WTC11 (cell line): ENCODE data around the gene MSH3. TPM values are rescaled to one million over a fixed set of nuclear protein-coding genes. Genes with fewer than 3 reads are reported as not detected.

Experiments
- ATAC-seq: fragments of 200-7000 bp; cut with Tn5 transposase; 2 replicates; pipeline ENCODE4 v1.10.0; 2021; ENCODE audit warnings: mild to moderate bottlenecking, moderate library complexity
- CTCF ChIA-PET: fragments of 300-600 bp; sonication (Branson Sonifier 250); formaldehyde crosslinking; loops from one replicate; lab custom pipeline; 2021; ENCODE audit warnings: antibody characterized with exemption; lab: Charles Lee
- POLR2A ChIA-PET: fragments of 350-600 bp; sonication (Branson Sonifier 250); formaldehyde crosslinking; loops from one replicate; lab custom pipeline; 2021; ENCODE audit warnings: antibody characterized with exemption; lab: Charles Lee
- DNase-seq: peaks from one replicate; pipeline ENCODE4 v3.0.0; 2021; ENCODE audit warnings: low spot score
- H3K27ac Mint-ChIP-seq: 2 replicates; pipeline ENCODE4 v1.8.0; 2021; ENCODE audit warnings: mixed read lengths
- H3K27me3 Mint-ChIP-seq: 2 replicates; pipeline ENCODE4 v1.8.0; 2021; ENCODE audit warnings: low read depth, mild to moderate bottlenecking, moderate library complexity, mixed read lengths
- H3K36me3 Mint-ChIP-seq: 2 replicates; pipeline ENCODE4 v1.8.0; 2021; ENCODE audit warnings: mixed read lengths
- H3K4me1 Mint-ChIP-seq: 2 replicates; pipeline ENCODE4 v1.8.0; 2022; ENCODE audit warnings: mixed read lengths
- H3K4me3 Mint-ChIP-seq: 2 replicates; pipeline ENCODE4 v1.8.0; 2021; ENCODE audit warnings: mild to moderate bottlenecking, moderate library complexity, mixed read lengths
- H3K9me3 Mint-ChIP-seq: 2 replicates; pipeline ENCODE4 v1.8.0; 2021; ENCODE audit warnings: mixed read lengths
- JAZF1 ChIP-seq: fragments of 250-450 bp; sonication (Bioruptor Pico); IDR thresholded peaks from 2 replicates; pipeline ENCODE4 v1.9.0; 2021; ENCODE audit warnings: moderate library complexity, mild to moderate bottlenecking, inconsistent platforms
- MXD4 ChIP-seq: fragments of 250-450 bp; sonication (Bioruptor Pico); IDR thresholded peaks from 2 replicates; pipeline ENCODE4 v1.8.0; 2021; ENCODE audit warnings: mild to moderate bottlenecking, moderate library complexity, borderline replicate concordance
- NFE2L1 ChIP-seq: sonication (generic); formaldehyde crosslinking; IDR thresholded peaks from 2 replicates; pipeline ENCODE4 v1.8.1; 2023; ENCODE audit warnings: missing genetic modification reagents
- NFYB ChIP-seq: sonication (generic); formaldehyde crosslinking; conservative IDR thresholded peaks from 2 replicates; pipeline ENCODE4 v1.8.0; 2022; ENCODE audit warnings: low read depth, missing genetic modification reagents
- OVOL2 ChIP-seq: fragments of 250-450 bp; sonication (Bioruptor Pico); IDR thresholded peaks from 2 replicates; pipeline ENCODE4 v1.9.0; 2021; ENCODE audit warnings: mild to moderate bottlenecking, borderline replicate concordance
- RELA ChIP-seq: sonication (generic); formaldehyde crosslinking; IDR thresholded peaks from 2 replicates; pipeline ENCODE4 v1.8.1; 2022; ENCODE audit warnings: missing genetic modification reagents, mild to moderate bottlenecking, borderline replicate concordance
- SMAD4 ChIP-seq: sonication (generic); formaldehyde crosslinking; IDR thresholded peaks from 2 replicates; pipeline ENCODE4 v1.8.0; 2022; ENCODE audit warnings: mild to moderate bottlenecking, missing genetic modification reagents
- SOX15 ChIP-seq: fragments of 250-450 bp; sonication (Bioruptor Pico); IDR thresholded peaks from 2 replicates; pipeline ENCODE4 v1.9.0; 2021; ENCODE audit warnings: mild to moderate bottlenecking
- TCF7 ChIP-seq: sonication (generic); formaldehyde crosslinking; IDR thresholded peaks from 2 replicates; pipeline ENCODE4 v1.8.0; 2022; ENCODE audit warnings: mild to moderate bottlenecking, low read depth, missing genetic modification reagents, moderate library complexity
- TEAD1 ChIP-seq: sonication (generic); formaldehyde crosslinking; IDR thresholded peaks from 2 replicates; pipeline ENCODE4 v1.8.0; 2022; ENCODE audit warnings: mild to moderate bottlenecking, missing genetic modification reagents
- TP53 ChIP-seq: sonication (generic); formaldehyde crosslinking; IDR thresholded peaks from 2 replicates; pipeline ENCODE4 v1.8.1; 2023; ENCODE audit warnings: mild to moderate bottlenecking, missing genetic modification reagents
- ZBTB43 ChIP-seq: sonication (generic); formaldehyde crosslinking; IDR thresholded peaks from 2 replicates; pipeline ENCODE4 v1.8.1; 2023; ENCODE audit warnings: mild to moderate bottlenecking, missing genetic modification reagents
- ZNF138 ChIP-seq: sonication (generic); formaldehyde crosslinking; conservative IDR thresholded peaks from 2 replicates; pipeline ENCODE4 v1.8.1; 2022; ENCODE audit warnings: mild to moderate bottlenecking, moderate library complexity, missing genetic modification reagents
- ZNF423 ChIP-seq: fragments of 250-450 bp; sonication (Bioruptor Pico); IDR thresholded peaks from 2 replicates; pipeline ENCODE4 v2.1.2; 2022; ENCODE audit warnings: mild to moderate bottlenecking, moderate library complexity
- ZNF532 ChIP-seq: fragments of 250-450 bp; sonication (Bioruptor Pico); IDR thresholded peaks from 2 replicates; pipeline ENCODE4 v1.9.0; 2021; ENCODE audit warnings: mild to moderate bottlenecking, borderline replicate concordance
- total RNA-seq: library from RNA; stranded (reverse); gene quantifications from 3 replicates; pipeline ENCODE4 v1.2.3, GENCODE V29; 2021
- TF ChIP-seq, protein P1 (sequence below): fragments of 250-450 bp; sonication (Bioruptor Pico); conservative IDR thresholded peaks from 2 replicates; pipeline ENCODE4 v1.9.0; 2021; ENCODE audit warnings: mild to moderate bottlenecking
- TF ChIP-seq, protein P2 (sequence below): fragments of 250-450 bp; sonication (Bioruptor Pico); IDR thresholded peaks from 2 replicates; pipeline ENCODE4 v1.9.0; 2021; ENCODE audit warnings: moderate library complexity, mild to moderate bottlenecking, inconsistent platforms, borderline replicate concordance
- TF ChIP-seq, protein P3 (sequence below): fragments of 250-450 bp; sonication (Bioruptor Pico); IDR thresholded peaks from 2 replicates; pipeline ENCODE4 v2.1.2; 2022; ENCODE audit warnings: mild to moderate bottlenecking, moderate library complexity
- TF ChIP-seq, protein P4 (sequence below): sonication (generic); formaldehyde crosslinking; IDR thresholded peaks from 2 replicates; pipeline ENCODE4 v1.8.1; 2023; ENCODE audit warnings: mild to moderate bottlenecking, missing genetic modification reagents, borderline replicate concordance
- TF ChIP-seq, protein P5 (sequence below): fragments of 250-450 bp; sonication (Bioruptor Pico); IDR thresholded peaks from 2 replicates; pipeline ENCODE4 v1.9.0; 2021; ENCODE audit warnings: mild to moderate bottlenecking

MSH3 gene
- total RNA-seq, 1 experiment from 2014 or later = 14.6 TPM

- Mint-ChIP-seq H3K27me3 (no peaks in the 10 kb centered on the region), H3K27ac (no peak overlapping the region), H3K36me3 (no peaks in the 10 kb centered on the region), H3K4me3 (no peak overlapping the region)
- ChIA-PET CTCF (interaction anchor here (1.0 kb wide), 1 partner anchor 25 kb away, joined by 3 read pairs; no protein-coding TSS in a partner anchor), POLR2A (no interaction called here)
- ATAC-seq = no peak
- TF ChIP-seq, protein P1, sequence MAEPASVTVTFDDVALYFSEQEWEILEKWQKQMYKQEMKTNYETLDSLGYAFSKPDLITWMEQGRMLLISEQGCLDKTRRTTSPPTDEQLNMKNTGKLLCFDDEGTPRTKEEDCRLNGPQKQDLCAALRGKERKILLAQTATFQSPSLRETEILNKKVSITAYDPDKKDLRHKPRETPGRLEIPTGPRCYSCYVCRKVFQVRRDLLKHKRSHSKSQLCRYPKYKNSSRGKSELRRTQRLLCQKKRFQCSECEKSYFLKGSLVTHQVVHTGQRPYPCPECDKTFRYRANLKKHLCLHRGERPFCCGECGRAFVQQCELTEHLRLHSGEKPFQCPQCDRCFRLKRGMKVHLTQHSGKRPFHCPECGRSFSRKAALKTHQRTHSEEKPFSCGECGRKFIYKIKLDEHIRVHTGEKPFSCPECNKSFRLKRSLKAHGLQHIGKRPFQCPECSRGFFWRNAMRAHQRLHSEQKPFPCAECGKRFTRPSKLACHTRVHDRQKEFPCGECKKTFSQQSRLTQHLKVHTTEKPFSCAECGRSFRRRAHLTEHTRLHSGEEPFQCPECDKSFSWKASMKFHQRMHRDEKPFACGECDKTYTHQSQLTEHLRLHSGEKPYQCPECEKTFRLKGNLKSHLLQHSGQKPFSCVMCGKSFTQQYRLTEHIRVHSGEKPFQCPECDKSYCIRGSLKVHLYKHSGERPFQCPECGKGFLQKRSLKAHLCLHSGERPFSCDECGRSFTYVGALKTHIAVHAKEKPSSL = no peak
- no peak for TF ChIP-seq JAZF1 (CRISPR knock-in tag)
- no peak for TF ChIP-seq TP53 (CRISPR knock-in tag)
- TF ChIP-seq, all 79 proteins: peak for 0
- H3K9me3 Mint-ChIP-seq = no peaks in the 10 kb centered on the region
- peaks cover 15% of the 10 kb centered on the region for H3K4me1 Mint-ChIP-seq
- no peak for DNase-seq
Observed at GRCh38 chr5:80736730-80737129, 82.3 kb downstream of the MSH3 start.

GRCh38 chr5:80738466-80738865 is 84.0 kb downstream of the MSH3 start:
- H3K4me3 Mint-ChIP-seq = no peak overlapping the region
- no peak for DNase-seq
- no peaks in the 10 kb centered on the region for H3K27me3 Mint-ChIP-seq
- CTCF ChIA-PET = no interaction called here
- H3K36me3 Mint-ChIP-seq = peaks cover 3% of the 10 kb centered on the region; the same call in 1 of the 2 replicates
- H3K9me3 Mint-ChIP-seq = no peaks in the 10 kb centered on the region
- POLR2A ChIA-PET = no interaction called here
- TF ChIP-seq, protein P2, sequence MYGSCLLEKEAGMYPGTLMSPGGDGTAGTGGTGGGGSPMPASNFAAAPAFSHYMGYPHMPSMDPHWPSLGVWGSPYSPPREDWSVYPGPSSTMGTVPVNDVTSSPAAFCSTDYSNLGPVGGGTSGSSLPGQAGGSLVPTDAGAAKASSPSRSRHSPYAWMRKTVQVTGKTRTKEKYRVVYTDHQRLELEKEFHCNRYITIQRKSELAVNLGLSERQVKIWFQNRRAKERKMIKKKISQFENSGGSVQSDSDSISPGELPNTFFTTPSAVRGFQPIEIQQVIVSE (CRISPR knock-in tag) = no peak
- TF ChIP-seq, protein P3, sequence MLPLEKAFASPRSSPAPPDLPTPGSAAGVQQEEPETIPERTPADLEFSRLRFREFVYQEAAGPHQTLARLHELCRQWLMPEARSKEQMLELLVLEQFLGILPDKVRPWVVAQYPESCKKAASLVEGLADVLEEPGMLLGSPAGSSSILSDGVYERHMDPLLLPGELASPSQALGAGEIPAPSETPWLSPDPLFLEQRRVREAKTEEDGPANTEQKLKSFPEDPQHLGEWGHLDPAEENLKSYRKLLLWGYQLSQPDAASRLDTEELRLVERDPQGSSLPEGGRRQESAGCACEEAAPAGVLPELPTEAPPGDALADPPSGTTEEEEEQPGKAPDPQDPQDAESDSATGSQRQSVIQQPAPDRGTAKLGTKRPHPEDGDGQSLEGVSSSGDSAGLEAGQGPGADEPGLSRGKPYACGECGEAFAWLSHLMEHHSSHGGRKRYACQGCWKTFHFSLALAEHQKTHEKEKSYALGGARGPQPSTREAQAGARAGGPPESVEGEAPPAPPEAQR (CRISPR knock-in tag) = no peak
- TF ChIP-seq OVOL2 (CRISPR knock-in tag) = no peak
- TF ChIP-seq ZNF138 = no peak
- TF ChIP-seq NFE2L1 (CRISPR knock-in tag) = no peak
- TF ChIP-seq ZNF532 (CRISPR knock-in tag) = no peak
- TF ChIP-seq, protein P4, sequence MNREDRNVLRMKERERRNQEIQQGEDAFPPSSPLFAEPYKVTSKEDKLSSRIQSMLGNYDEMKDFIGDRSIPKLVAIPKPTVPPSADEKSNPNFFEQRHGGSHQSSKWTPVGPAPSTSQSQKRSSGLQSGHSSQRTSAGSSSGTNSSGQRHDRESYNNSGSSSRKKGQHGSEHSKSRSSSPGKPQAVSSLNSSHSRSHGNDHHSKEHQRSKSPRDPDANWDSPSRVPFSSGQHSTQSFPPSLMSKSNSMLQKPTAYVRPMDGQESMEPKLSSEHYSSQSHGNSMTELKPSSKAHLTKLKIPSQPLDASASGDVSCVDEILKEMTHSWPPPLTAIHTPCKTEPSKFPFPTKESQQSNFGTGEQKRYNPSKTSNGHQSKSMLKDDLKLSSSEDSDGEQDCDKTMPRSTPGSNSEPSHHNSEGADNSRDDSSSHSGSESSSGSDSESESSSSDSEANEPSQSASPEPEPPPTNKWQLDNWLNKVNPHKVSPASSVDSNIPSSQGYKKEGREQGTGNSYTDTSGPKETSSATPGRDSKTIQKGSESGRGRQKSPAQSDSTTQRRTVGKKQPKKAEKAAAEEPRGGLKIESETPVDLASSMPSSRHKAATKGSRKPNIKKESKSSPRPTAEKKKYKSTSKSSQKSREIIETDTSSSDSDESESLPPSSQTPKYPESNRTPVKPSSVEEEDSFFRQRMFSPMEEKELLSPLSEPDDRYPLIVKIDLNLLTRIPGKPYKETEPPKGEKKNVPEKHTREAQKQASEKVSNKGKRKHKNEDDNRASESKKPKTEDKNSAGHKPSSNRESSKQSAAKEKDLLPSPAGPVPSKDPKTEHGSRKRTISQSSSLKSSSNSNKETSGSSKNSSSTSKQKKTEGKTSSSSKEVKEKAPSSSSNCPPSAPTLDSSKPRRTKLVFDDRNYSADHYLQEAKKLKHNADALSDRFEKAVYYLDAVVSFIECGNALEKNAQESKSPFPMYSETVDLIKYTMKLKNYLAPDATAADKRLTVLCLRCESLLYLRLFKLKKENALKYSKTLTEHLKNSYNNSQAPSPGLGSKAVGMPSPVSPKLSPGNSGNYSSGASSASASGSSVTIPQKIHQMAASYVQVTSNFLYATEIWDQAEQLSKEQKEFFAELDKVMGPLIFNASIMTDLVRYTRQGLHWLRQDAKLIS (CRISPR knock-in tag) = no peak
- TF ChIP-seq, protein P5, sequence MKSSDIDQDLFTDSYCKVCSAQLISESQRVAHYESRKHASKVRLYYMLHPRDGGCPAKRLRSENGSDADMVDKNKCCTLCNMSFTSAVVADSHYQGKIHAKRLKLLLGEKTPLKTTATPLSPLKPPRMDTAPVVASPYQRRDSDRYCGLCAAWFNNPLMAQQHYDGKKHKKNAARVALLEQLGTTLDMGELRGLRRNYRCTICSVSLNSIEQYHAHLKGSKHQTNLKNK = no peak
- TF ChIP-seq ZBTB43 = no peak
- TF ChIP-seq MXD4 (CRISPR knock-in tag) = no peak
- no peak for TF ChIP-seq SMAD4 (CRISPR knock-in tag)
- no peak for TF ChIP-seq TCF7 (CRISPR knock-in tag)
- no peak for TF ChIP-seq RELA (CRISPR knock-in tag)
- TF ChIP-seq SOX15 (CRISPR knock-in tag) = no peak
- TF ChIP-seq NFYB = no peak
- TF ChIP-seq TEAD1 (CRISPR knock-in tag) = no peak
- no peak for TF ChIP-seq ZNF423 (CRISPR knock-in tag)
- TF ChIP-seq, all 79 proteins: peak for 0
- H3K4me1 Mint-ChIP-seq = peaks cover 15% of the 10 kb centered on the region
- no peak for ATAC-seq
- H3K27ac Mint-ChIP-seq = no peak overlapping the region
